Neuronal stem cell (in vitro differentiated cells): ENCODE data around the gene STX10.

ENCODE experiments used
- DNase-seq: peaks from one replicate; pipeline ENCODE4 v3.0.0-alpha.2; 2013; ENCODE audit warnings: low spot score
- H2AFZ ChIP-seq: one replicate; pipeline ENCODE4 v1.6.1; 2013; ENCODE audit warnings: mild to moderate bottlenecking, low read length, inconsistent platforms
- H2AK5ac ChIP-seq: 2 replicates; pipeline ENCODE4 v1.6.1; 2013; ENCODE audit warnings: low read depth, mild to moderate bottlenecking, inconsistent platforms, low read length, moderate library complexity, mixed read lengths
- H2BK120ac ChIP-seq: 2 replicates; pipeline ENCODE4 v1.6.1; 2013; ENCODE audit warnings: low read depth, mild to moderate bottlenecking, inconsistent platforms, low read length, moderate library complexity, mixed read lengths
- H2BK12ac ChIP-seq: one replicate; pipeline ENCODE4 v1.6.1; 2013; ENCODE audit warnings: low read length, inconsistent platforms
- H2BK15ac ChIP-seq: 2 replicates; pipeline ENCODE4 v1.6.1; 2013; ENCODE audit warnings: mild to moderate bottlenecking, low read length, inconsistent platforms, mixed read lengths
- H2BK5ac ChIP-seq: one replicate; pipeline ENCODE4 v1.6.1; 2013; ENCODE audit warnings: inconsistent platforms, mild to moderate bottlenecking, low read length, moderate library complexity
- H3K14ac ChIP-seq: one replicate; pipeline ENCODE4 v1.6.1; 2013; ENCODE audit warnings: low read length, inconsistent platforms
- H3K18ac ChIP-seq: 2 replicates; pipeline ENCODE4 v1.6.1; 2013; ENCODE audit warnings: low read length, inconsistent platforms
- H3K23ac ChIP-seq: 2 replicates; pipeline ENCODE4 v1.6.1; 2013; ENCODE audit warnings: low read depth, mild to moderate bottlenecking, mixed read lengths, low read length, inconsistent platforms; ENCODE audit not compliant: poor library complexity
- H3K27ac ChIP-seq: replicated peaks from 3 replicates; pipeline ENCODE4 v1.5.1; 2013; ENCODE audit warnings: low read length, inconsistent platforms
- H3K27me3 ChIP-seq, 3 experiments: 2 replicates each; pipeline ENCODE4 v1.6.1; 2013; ENCODE audit warnings: low read length in 3 of 3, mild to moderate bottlenecking in 2 of 3, inconsistent platforms in 1 of 3, low read depth in 1 of 3, mixed read lengths in 1 of 3, moderate library complexity in 1 of 3; ENCODE audit not compliant: control insufficient read depth in 3 of 3, insufficient read depth in 3 of 3
- H3K36me3 ChIP-seq, 2 donors: replicated peaks in 1 of 2; 2 replicates each; pipeline ENCODE4 v1.6.1; 2013; ENCODE audit warnings: low read length in 2 of 2; ENCODE audit not compliant: control insufficient read depth in 2 of 2, insufficient read depth in 2 of 2
- H3K4ac ChIP-seq: 2 replicates; pipeline ENCODE4 v1.6.1; 2013; ENCODE audit warnings: inconsistent platforms, mild to moderate bottlenecking, low read length, moderate library complexity
- H3K4me1 ChIP-seq, 2 donors: 1 replicate in 1 of 2; 2 replicates in 1 of 2; pipeline ENCODE4 v1.6.1; 2013; ENCODE audit warnings: low read length in 2 of 2, low read depth in 1 of 2; ENCODE audit not compliant: control insufficient read depth in 2 of 2, insufficient read depth in 1 of 2
- H3K4me2 ChIP-seq: one replicate; pipeline ENCODE4 v1.6.1; 2013; ENCODE audit warnings: mild to moderate bottlenecking, low read length, inconsistent platforms; ENCODE audit not compliant: insufficient read depth, poor library complexity, severe bottlenecking
- H3K4me3 ChIP-seq, 2 donors: 2 replicates each; pipeline ENCODE4 v1.5.1; 2013; ENCODE audit warnings: low read length in 2 of 2, mild to moderate bottlenecking in 2 of 2, inconsistent platforms in 1 of 2, moderate library complexity in 1 of 2
- H3K79me1 ChIP-seq: one replicate; pipeline ENCODE4 v1.6.1; 2013; ENCODE audit warnings: low read depth, mild to moderate bottlenecking, inconsistent platforms, low read length, moderate library complexity
- H3K9ac ChIP-seq: one replicate; pipeline ENCODE4 v1.6.1; 2013; ENCODE audit warnings: mild to moderate bottlenecking, low read depth, low read length, inconsistent platforms; ENCODE audit not compliant: poor library complexity
- H3K9me3 ChIP-seq, 2 donors: replicated peaks in 1 of 2; 2 replicates each; pipeline versions ENCODE3 to v1.6.1; 2013; ENCODE audit warnings: low read length in 2 of 2, mild to moderate bottlenecking in 2 of 2, inconsistent platforms in 1 of 2, low read depth in 1 of 2, mixed read lengths in 1 of 2, moderate library complexity in 1 of 2; ENCODE audit not compliant: control insufficient read depth in 2 of 2, insufficient read depth in 1 of 2
- H4K8ac ChIP-seq: one replicate; pipeline ENCODE4 v1.6.1; 2013; ENCODE audit warnings: low read depth, mild to moderate bottlenecking, inconsistent platforms, low read length, moderate library complexity
- H4K91ac ChIP-seq: one replicate; pipeline ENCODE4 v1.6.1; 2013; ENCODE audit warnings: low read length, low read depth, mild to moderate bottlenecking, inconsistent platforms; ENCODE audit not compliant: poor library complexity
- WGBS, 2 donors: extraction: QIAGEN DNeasy Blood & Tissue Kit; methylation state at CpG; one replicate each; pipeline ENCODE4 v1.1.7; 2013; ENCODE audit warnings: missing lambda C conversion rate in 2 of 2, mixed read lengths in 1 of 2; ENCODE audit not compliant: insufficient read length in 2 of 2, insufficient replicate concordance in 1 of 2; ENCODE audit errors: extremely low coverage in 2 of 2; 5-methylcytosine and 5-hydroxymethylcytosine counted together

The STX10 gene

DNA sequence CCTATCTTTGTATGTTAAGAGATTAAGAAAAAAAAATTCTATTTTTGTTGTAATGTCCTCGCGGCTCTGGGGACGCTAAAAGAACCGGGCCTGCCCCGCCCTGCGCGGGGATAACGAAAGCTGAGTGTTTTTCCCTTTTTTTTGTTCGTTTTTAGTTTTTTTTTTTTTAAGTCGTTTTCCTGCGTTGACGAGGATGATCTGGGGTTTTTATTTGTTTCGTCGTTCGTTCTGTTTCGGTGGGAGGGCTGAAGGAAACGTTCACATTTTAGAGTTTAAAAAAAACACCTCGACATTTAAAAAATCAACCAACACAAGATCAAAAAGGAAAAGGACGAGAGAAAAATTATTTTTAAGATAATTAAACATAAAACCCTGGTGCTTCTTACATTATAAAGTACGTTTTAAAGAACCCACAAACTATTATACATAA is 53.1 kb downstream of the STX10 start:
- Histone ChIP-seq H2AK5ac (no peak overlapping the region), H3K9me3 (peaks cover 8 to 9% of the 10 kb centered on the region in 2 donors), H4K8ac (no peak overlapping the region), H2AFZ (no peak overlapping the region), H2BK5ac (no peak overlapping the region), H2BK12ac (no peak overlapping the region), H3K23ac (no peak overlapping the region), H4K91ac (no peak overlapping the region), H2BK15ac (no peak overlapping the region), H3K36me3 (peaks cover 0 to 2% of the 10 kb centered on the region in 2 donors), H3K4me1 (peaks cover 20 to 35% of the 10 kb centered on the region in 2 donors), H3K79me1 (no peaks in the 10 kb centered on the region), H3K4me3 (no peak overlapping the region), H3K4me2 (no peak overlapping the region), H3K27ac (no peak overlapping the region), H3K14ac (no peak overlapping the region), H3K4ac (no peak overlapping the region), H3K18ac (no peak overlapping the region), H2BK120ac (no peak overlapping the region), H3K27me3 (peaks cover 25 to 94% (median 68%) of the 10 kb centered on the region in 3 experiments), H3K9ac (no peak overlapping the region)
- no peak for DNase-seq
- WGBS, 2 donors = no CpG with 5 or more reads among the region's 20 CpGs

DNA sequence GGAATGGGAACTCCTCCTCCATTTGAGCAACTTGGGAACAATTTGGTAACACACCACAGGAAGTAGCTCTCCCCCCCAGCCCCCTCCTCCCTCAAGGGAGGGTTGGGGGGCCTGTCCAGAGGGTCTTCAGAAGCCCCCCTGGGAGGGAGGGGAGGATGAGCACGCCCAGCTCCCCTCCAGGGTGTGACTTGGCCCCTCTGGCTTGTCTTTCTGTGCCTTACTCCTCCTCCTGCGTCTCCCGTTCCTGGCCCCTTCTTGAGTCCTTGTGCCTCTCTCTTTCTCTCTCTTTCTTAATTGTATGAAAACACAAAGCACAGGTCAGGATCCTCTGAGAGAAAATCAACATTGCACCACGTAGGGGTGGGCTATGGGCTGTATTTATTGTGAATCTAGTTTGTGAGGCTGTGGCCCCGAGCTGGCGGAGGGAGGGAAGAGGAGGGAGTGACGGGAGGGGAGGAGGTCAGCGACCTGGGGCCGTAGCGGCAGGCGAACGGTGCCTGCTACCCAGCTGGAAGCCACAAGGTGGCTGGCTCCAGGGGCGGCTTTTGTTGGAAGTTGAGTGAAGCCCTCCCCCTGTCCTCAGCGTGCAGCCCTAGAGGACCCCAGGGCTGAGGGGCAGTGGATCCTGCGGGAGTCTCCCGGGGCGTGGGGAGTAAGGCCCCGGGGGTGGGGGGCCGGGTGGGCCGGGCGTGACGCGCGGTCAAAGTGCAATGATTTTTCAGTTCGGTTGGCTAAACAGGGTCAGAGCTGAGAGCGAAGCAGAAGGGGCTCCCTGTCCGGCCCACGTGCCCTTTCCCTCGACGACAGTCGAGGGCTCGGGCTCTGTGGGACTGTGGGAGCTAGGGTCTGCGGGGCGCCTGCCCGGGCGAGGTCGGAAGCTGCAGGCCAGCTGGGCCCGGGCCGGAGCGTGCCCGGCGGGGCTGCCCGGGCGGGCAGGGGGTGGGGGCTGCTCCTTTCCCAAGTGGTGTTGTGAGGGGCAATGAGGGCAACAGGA is 53.9 kb downstream of the STX10 start:
- Histone ChIP-seq H3K9me3 (peaks cover 8 to 9% of the 10 kb centered on the region in 2 donors), H2AFZ (no peak overlapping the region), H3K14ac (no peak overlapping the region), H2BK15ac (peak overlapping the region; percentile 37), H3K79me1 (no peaks in the 10 kb centered on the region), H3K27me3 (peaks cover 25 to 93% (median 69%) of the 10 kb centered on the region in 3 experiments), H4K8ac (no peak overlapping the region), H3K23ac (no peak overlapping the region), H3K4me3 (no peak overlapping the region), H2AK5ac (peak overlapping the region; percentile 88), H3K18ac (peak overlapping the region; percentile 95), H2BK5ac (peak overlapping the region; percentile 33), H3K27ac (peak overlapping the region; percentile 17), H3K4me1 (peaks cover 24 to 42% of the 10 kb centered on the region in 2 donors), H2BK120ac (peak overlapping the region; percentile 81), H2BK12ac (no peak overlapping the region), H4K91ac (no peak overlapping the region), H3K4me2 (peak overlapping the region; percentile 73), H3K36me3 (peaks cover 0 to 2% of the 10 kb centered on the region in 2 donors), H3K4ac (no peak overlapping the region), H3K9ac (no peak overlapping the region)
- peak; percentile 65 for DNase-seq
- WGBS, 2 donors = no CpG with 5 or more reads among the region's 44 CpGs

DNA sequence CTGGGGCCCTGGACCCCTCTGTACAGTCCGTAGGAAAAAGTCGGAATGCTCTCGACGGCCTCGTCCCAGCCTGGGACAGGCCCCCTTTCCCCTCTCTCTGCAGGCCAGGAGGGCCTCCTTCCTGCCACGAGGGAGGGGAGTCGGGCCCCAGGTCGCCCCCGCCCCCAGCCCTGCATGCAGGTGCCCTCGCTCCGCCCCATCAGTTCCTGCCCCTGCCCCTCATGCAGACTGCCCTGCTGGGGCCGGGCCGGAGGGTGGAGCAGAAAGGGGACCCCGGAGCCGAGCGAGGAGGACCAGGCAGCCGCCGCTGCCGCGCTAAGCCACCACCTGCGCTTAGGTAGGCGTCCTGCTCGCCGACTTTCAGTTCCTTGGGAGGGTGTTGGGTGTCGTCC is 54.8 kb downstream of the STX10 start:
- Histone ChIP-seq H3K27ac (no peak overlapping the region), H3K4ac (no peak overlapping the region), H3K14ac (peak overlapping the region; percentile 56), H3K9me3 (peaks cover 8 to 9% of the 10 kb centered on the region in 2 donors), H3K23ac (peak overlapping the region; percentile 73), H3K18ac (peak overlapping the region; percentile 95), H2AFZ (peak overlapping the region; percentile 12), H2BK120ac (peak overlapping the region; percentile 17), H4K91ac (no peak overlapping the region), H2BK15ac (no peak overlapping the region), H4K8ac (no peak overlapping the region), H3K27me3 (peaks cover 25 to 95% (median 61%) of the 10 kb centered on the region in 3 experiments), H3K36me3 (peaks cover 0 to 2% of the 10 kb centered on the region in 2 donors), H3K9ac (peak overlapping the region; percentile 24), H3K4me2 (peak overlapping the region; percentile 71), H3K79me1 (no peaks in the 10 kb centered on the region), H2AK5ac (peak overlapping the region; percentile 96), H3K4me1 (peaks cover 24 to 42% of the 10 kb centered on the region in 2 donors), H2BK5ac (peak overlapping the region; percentile 66), H2BK12ac (peak overlapping the region; percentile 84), H3K4me3 (peak overlapping the region in 1 of 2 donors; percentile 17)
- no CpG with 5 or more reads among the region's 25 CpGs for WGBS, 2 donors
- no peak for DNase-seq
